AG10803 (cell line): ENCODE results near the gene GSTP1.
"Not testable (repeated sequence)": the region's sequence is repeated elsewhere in the genome, so short reads cannot be mapped to it uniquely, and the experiment has no call there.

Experiments used
- DNase-seq: peaks from one replicate; pipeline ENCODE4 v3.0.0; 2010; ENCODE audit warnings: low read depth
- H3K4me3 ChIP-seq: 2 replicates; pipeline ENCODE4 v1.5.1; 2011; ENCODE audit warnings: mild to moderate bottlenecking, low read length, control low read depth
- CTCF ChIP-seq: conservative IDR thresholded peaks from 2 replicates; pipeline ENCODE4 v1.5.1; 2011; ENCODE audit warnings: mild to moderate bottlenecking, low read length, control low read depth, inconsistent platforms

Gene GSTP1

GRCh38 chr11:67617243-67617953 lies 33.8 kb downstream of the GSTP1 start:
- H3K4me3 ChIP-seq = no peak overlapping the region
- DNase-seq = no peak
- no peak for TF ChIP-seq CTCF

GRCh38 chr11:67618901-67619659 lies 35.5 kb downstream of the GSTP1 start:
- not testable (repeated sequence) for H3K4me3 ChIP-seq, DNase-seq

- DNase-seq, H3K4me3 ChIP-seq: not testable (repeated sequence)
Measured at GRCh38 chr11:67619683-67620618, 36.3 kb downstream of the GSTP1 start.

GRCh38 chr11:67620621-67621020 lies 37.0 kb downstream of the GSTP1 start:
- H3K4me3 ChIP-seq, DNase-seq: not testable (repeated sequence)

GRCh38 chr11:67621928-67622327 lies 38.3 kb downstream of the GSTP1 start:
- H3K4me3 ChIP-seq, DNase-seq: not testable (repeated sequence)

- H3K4me3 ChIP-seq = not testable (repeated sequence)
Measured at GRCh38 chr11:67622905-67623304, 39.3 kb downstream of the GSTP1 start.

GRCh38 chr11:67623795-67624194 lies 40.2 kb downstream of the GSTP1 start:
- not testable (repeated sequence) for DNase-seq

More at GRCh38 chr11:67622905-67623304, 39.3 kb downstream of the GSTP1 start:
- not testable (repeated sequence) for DNase-seq

GRCh38 chr11:67626131-67626833 lies 42.7 kb downstream of the GSTP1 start:
- not testable (repeated sequence) for DNase-seq, H3K4me3 ChIP-seq

More at GRCh38 chr11:67623795-67624194, 40.2 kb downstream of the GSTP1 start:
- H3K4me3 ChIP-seq = not testable (repeated sequence)

GRCh38 chr11:67626970-67627369 lies 43.4 kb downstream of the GSTP1 start:
- TF ChIP-seq CTCF = no peak
- no peak overlapping the region for H3K4me3 ChIP-seq
- DNase-seq = no peak

GRCh38 chr11:67627441-67627811 lies 43.8 kb downstream of the GSTP1 start:
- no peak for TF ChIP-seq CTCF
- H3K4me3 ChIP-seq = no peak overlapping the region
- no peak for DNase-seq
